ENCODE results near the gene HECTD2.
"Not testable (repeated sequence)": the region's sequence is repeated elsewhere in the genome, so short reads cannot be mapped to it uniquely, and the experiment has no call there.

Gene HECTD2

GRCh38 chr10:91409869-91410637 lies at the start of gene HECTD2:
HECTD2 (plus strand) TSS chr10:91410344; CDS start chr10:91410439, 95 bp downstream.
- peak; percentile 60 for DNase-seq

GRCh38 chr10:91360461-91360860 lies 49.7 kb upstream of the HECTD2 start:
- DNase-seq: no peak

DNA sequence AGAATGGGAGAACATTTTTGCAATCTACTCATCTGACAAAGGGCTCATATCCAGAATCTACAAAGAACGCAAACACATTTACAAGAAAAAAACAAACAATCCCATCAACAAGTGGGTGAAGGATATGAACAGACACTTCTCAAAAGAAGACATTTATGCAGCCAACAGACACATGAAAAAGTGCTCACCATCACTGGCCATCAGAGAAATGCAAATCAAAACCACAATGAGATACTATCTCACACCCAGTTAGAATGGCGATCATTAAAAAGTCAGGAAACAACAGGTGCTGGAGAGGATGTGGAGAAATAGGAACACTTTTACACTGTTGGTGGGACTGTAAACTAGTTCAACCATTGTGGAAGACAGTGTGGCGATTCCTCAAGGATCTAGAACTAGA lies 44.6 kb upstream of the HECTD2 start:
- DNase-seq: not testable (repeated sequence)

GRCh38 chr10:91366704-91367103 lies 43.4 kb upstream of the HECTD2 start:
- DNase-seq: no peak

DNA sequence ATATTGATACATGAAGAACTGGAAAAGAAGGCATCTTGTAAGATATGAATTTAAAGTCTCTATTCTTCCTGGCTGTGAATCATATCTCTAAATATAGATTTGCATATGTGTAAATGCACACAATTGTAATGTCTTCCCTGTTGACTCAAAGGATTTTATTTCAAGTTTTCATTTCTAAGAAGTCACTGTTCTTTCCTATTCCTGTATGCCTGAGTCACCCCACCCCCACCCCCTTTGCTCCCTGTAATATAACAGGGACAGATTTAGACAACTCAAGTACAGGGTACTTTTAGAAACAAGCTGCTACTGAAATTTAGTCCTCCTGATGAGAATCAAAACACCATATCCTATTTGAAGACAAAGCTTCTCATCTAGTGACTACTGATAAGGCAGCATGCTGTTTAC lies 43.0 kb upstream of the HECTD2 start:
- no peak for DNase-seq

- no peak for DNase-seq
Measured at GRCh38 chr10:91367558-91367957, 42.6 kb upstream of the HECTD2 start.

DNA sequence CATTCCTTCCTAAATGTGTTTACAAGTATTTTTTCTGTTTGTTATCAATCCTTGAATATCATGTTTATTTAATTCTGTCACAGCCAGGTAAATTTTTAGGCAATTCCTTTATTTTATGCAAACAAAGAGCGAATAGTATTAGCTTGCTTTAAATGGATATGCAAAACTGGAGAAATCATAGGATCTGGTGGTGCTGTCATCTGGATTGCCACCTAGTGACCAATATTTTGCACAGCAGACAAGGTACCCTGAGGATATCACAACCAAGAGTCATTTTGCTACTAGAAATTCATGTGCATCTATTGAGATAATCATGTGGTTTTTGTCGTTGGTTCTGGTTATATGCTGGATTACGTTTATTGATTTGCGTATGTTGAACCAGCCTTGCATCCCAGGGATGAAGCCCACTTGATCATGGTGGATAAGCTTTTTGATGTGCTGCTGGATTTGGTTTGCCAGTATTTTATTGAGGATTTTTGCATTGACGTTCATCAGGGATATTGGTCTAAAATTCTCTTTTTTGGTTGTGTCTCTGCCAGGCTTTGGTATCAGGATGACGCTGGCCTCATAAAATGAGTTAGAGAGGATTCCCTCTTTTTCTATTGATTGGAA lies 40.1 kb upstream of the HECTD2 start:
- not testable (repeated sequence) for DNase-seq

DNA sequence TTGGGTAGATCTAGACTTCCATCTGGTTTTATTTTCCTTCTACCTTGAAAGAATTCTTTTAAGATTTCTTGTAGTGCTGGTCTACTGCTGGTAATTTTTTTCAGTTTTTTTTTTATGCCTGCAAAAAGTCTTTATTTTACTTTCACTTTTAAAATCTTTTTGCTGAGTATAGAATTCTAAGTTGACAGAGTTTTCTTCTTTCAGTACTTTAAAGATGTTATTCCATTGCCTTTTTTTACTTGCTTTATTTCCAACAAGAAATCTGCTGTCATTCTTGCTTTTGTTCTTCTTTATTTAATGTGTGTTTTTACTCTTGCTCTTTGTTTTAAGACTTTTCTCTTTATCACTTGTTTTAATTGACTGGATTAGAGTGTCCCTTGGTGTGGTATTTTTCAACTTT lies 36.1 kb upstream of the HECTD2 start:
- DNase-seq: no peak

DNA sequence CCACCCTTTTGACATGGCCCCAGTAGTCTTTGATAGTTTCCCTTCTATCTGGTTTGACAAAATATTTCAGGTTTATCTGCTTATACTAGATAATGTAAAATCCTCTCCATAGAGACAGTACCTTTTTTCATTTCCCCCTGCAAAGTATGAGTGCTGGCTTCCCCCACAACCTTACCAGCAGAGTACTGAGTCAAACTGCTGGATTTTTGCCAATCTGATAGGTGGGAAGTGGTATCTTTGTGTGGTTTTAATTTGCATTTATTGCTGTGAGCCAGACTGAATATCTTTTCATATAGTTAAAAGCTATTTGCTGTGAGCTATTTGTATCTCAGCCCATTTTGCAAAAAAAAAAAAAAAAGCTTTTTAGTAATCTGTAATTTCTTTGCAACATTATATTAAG lies 32.1 kb upstream of the HECTD2 start:
- DNase-seq: no peak

GRCh38 chr10:91380873-91381256 lies 29.3 kb upstream of the HECTD2 start:
- DNase-seq: no peak

- no peak for DNase-seq
Measured at GRCh38 chr10:91381257-91381891, 28.8 kb upstream of the HECTD2 start.

GRCh38 chr10:91385306-91386085 lies 24.6 kb upstream of the HECTD2 start:
- DNase-seq: no peak

GRCh38 chr10:91389636-91390512 lies 20.3 kb upstream of the HECTD2 start:
- peak; percentile 21 for DNase-seq

- not testable (repeated sequence) for DNase-seq
Measured at GRCh38 chr10:91390513-91390825, 19.7 kb upstream of the HECTD2 start.

GRCh38 chr10:91391920-91392319 lies 18.2 kb upstream of the HECTD2 start:
- DNase-seq: no peak

- no peak for DNase-seq
Measured at GRCh38 chr10:91406322-91406721, 3.8 kb upstream of the HECTD2 start.

DNA sequence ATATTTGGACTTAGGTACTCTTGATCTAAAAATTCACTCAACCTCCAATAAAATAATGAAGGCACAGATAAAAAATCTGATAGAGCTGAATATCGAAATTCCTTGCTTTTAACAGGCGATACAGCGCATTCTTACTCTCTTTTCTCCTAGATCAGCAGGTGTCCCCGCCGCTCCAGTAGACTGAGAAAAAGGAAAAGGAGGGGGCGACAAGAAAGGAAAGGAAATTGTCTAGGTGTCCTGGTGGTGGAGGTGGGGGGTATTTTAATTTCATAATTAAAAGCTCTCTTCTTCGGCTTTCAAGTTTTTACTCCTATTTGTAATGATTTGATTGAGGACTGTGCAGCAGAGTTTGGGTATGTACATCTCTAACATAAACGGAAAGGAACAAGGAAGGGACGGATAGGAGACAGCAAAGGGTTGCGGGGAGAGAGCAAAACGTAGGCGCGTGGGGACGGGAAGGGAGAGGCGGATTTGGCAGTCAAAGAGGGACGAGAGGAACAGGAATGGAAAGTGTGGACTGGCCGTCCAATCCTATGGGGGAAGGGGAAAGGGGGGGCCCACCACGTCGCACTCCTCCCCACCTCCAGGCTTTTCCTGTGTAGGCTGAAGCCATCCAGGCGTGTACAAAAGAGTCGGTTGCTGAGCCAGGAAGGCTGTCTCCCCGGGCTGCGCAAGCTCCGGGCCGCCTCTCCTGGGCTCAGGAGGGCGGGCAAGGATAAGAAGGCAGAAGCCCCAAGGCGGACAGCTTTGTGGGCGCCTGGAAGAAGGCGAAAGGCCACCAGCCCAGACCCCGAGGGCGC lies 875 bp upstream of the HECTD2 start:
- DNase-seq: peak; percentile 69

GRCh38 chr10:91410638-91411371 lies 661 bp downstream of the HECTD2 start:
- no peak for DNase-seq

GRCh38 chr10:91411621-91412020 lies 1.5 kb downstream of the HECTD2 start:
- no peak for DNase-seq

DNA sequence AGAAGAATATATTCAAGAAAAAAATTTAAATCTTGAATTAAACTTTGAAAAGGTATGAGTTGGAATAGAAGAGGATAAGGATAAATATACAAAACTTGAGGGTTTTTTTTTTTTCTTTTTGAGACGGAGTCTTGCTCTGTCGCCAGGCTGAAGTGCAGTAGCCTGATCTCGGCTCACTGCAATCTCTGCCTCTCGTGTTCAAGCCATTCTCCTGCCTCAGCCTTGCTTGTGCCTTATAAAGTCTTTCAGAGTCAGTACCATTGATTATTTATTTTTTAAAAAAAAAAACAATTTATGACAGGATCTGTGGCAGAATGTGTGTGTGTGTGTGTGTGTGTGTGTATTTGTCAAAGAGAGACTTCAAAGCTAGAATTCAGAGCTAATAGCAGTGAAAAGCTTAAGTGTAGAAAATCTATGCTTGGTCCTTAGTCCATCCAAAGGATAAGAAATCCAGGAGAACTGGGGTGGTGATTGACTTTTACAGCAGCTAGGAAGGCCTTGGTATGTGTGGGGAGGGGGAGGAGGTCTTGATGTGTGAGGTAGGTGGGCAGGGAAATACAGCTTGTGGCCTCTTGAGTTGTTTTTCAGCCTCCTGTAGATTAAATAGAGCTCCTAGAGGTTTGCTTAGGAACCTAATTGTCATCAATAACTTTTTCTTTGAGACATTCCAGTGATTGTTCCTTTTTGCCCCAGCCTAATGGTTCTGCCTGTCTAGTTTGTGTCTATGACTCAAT lies 2.4 kb downstream of the HECTD2 start:
- no peak for DNase-seq

Measured in NCI-H1092 (cell line).